ENCODE results near the gene SCAANT1.

GRCh38 chr3:63863150-63864007 is 48.8 kb downstream of the SCAANT1 start, which contains the start of the genes ATXN7 and THOC7:
- TF ChIP-seq CTCF (IDR thresholded peaks at IDR 0.05; ENCODE audit: low read depth, low read length, poor library complexity, severe bottlenecking) (no peak), EZH2phosphoT487 (IDR thresholded peaks at IDR 0.05; ENCODE audit: borderline replicate concordance, low read length) (no peak)

Measured in DOHH2 (cell line).